Kidney capillary endothelial cell (primary cell): ENCODE measurements around the gene PLIN4.

ENCODE experiments used
- DNase-seq: peaks from one replicate; pipeline ENCODE4 v3.0.0-alpha.2; 2018; ENCODE audit warnings: low spot score

The PLIN4 gene

DNA sequence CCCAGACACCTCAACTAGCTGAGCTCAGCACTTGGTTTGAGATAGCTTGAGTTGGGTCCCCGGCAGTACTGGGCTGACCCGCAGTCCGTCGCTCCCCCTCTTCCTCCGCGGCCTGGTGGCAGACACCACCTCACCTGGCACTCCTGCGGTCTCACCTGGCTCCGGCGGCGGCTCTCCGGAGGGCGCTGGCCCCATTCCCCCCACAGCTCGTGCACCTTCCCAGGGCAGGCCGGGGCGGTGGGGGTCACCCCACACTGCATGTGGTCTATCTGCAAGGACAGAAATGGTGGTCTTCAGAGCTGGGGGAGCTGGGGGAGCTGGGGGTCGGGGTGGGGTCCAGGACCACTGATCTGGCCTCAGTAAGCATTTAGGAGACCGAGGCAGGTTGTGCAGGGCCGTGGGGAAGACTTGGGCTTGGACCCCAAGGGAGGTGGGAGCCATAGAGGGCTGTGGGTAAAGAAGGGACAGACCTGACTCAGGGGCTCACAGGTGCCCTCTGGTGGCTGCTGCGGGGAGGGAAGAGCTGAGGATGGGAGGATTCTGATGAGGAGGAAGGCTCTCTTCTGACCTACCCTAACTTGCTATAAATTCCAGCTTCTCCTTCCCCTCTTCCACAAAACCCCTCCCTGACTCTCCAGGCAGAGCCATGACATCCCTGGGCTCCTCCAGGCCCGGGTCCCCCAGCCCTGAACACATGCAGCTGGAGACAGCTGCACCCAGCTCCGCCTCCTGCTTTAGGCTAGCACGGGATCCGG lies 6.7 kb upstream of the PLIN4 start:
- peak; percentile 52 for DNase-seq

DNA sequence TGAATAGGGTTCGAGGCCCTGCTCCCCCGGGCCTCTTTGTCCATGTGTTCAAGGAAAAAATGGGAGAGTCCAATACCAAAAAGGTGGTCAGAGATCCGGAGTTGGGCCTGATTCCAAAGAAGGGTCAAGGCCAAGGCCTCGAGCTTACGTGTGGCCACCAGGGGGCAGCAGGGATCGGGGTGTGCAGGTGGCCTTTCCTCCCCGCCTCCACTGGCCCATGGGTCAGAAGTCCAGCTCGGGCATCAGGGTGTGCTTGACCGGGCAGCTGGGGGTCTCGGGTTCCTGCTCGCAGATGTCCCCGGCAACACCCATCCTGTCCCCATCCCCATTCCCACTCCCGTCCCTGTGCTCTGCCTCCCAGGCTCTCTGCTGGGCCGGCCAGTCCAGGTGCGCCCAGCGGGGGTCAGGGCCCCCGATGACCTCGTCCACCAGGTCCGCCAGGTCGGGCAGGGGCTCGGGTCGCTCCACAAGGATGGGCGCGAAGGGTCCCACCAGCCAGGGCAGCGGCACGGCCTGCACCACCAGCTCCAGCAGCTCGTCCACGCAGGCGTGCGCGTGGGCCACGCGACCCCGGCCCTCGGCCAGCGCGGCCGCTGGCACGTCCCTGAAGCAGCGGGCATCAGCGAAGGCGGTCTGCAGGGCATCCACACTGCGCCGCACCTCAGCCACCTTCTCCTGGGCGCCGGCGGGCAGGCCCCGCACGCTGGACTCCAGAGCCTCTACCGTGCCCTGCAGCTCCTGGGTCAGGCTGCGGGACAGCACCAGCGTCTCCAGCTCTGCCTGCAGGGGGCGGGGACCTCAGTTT lies 5.2 kb upstream of the PLIN4 start:
- no peak for DNase-seq

DNA sequence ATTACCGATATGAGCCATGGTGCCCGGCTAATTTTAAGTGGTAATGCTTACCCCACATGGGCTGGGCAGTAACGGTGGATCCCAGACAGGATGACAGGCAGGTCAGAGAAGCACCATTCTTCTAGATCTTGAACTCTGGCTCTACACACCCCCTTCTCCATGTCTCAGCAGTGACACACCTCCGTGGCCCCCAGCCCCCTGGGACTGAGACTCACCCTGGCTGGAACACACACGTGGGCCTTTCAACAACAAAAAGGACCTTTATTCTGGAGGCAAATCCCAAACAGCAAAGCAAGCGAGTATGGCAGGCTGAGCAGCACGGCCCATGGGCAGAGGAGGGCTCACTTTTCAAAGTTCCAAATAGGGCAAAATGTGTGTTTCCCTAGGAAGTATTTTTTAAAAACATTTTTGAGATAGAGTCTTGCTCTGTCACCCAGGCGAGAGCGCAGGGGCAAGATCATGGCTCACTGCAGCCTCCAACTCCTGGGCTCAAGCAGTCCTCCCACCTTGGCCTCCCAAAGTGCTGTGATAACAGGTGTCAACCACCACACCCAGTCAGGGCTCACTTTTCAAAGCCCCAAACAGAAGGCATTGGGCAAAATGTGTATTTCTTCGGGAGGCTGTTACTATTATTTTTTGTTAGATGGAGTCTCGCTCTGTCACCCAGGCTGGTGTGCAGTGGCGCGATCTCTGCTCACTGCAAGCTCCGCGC lies 4.2 kb upstream of the PLIN4 start:
- DNase-seq: no peak

DNA sequence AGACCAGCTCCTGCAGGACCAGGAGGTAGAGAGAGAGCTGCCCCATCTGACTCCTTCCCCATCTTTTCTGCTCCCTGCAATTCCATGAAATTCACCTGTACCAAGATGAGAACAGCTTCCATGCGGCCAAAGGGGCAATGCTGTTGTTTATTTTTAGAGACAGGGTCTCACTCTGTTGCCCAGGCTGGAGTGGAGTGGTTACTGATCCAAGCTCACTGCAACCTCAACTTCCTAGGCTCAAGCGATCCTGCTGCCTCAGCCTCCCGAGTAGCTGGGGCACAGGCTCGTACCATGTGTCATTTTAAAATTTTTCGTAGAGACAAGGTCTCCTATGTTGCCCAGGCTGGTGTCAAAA lies 3.6 kb upstream of the PLIN4 start:
- DNase-seq: no peak

DNA sequence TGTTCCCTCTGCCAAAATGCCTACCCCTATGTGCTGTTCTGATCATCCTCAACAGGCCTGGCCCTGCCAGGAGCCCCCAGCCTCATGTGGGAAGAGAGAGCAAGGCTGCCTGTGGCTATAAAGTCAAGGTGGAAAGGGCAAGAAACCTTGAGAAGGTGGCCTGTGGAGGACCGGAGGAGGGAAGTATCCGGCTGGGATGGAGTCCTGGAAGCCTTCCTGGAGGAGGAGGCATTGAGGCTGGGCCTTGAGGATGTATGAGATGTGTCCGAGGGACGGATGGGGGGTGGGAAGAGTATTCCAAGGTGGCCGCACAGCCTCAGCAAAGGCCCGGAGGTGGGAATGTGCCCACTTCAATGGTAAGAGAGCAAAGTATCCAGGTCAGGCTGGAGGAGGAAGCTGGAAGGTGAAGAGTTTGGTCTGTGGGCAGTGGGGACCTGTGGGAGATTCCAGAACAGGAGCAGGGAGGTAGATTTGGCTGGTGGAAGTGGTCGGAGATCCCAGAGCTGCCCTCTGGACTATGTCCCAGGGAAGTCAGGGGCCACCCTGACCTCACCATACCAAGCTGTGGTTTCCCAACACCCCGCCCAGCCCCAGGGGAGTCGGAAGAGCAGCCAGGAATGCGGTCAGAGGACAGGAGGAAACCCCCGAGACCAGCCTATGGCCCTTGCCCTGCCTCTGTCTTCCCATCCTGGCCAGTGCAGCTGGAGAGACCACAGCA lies 3.0 kb upstream of the PLIN4 start:
- no peak for DNase-seq

DNA sequence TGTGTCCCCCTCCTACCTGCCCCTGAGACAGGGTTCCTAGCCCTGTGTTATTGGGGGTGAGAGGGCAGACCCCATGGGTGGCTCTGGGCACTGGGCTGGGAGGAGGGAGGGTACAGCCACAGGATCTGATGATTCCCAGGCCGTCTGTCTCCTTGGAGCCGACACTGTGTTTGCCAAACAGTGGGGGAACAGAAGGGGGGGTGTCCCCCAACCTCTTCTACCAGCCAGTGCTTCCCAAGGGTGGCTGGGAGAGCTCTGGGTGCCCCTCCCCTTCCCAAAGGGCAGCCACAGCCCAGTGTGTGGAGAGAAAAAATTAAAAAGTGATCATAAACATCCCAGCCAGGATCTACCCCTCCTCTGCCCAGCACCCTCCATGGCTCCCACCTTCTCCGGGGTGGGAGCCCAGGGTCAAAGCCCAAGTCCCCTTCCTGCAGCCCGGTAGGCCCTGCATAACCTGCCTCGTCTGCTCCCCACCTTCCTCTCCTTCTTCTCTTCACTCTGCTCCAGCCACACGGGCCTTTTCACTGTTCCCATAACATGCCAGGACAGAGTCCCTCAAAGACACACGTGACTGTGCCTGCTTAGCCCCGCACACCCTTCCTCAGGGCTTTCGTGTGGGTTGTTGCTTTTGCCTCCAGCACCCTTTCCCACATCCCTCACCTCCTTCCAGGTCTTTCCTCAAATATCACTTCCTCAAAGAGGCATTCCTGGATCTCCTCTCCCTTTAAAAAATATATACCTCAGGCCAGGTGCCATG lies 1.4 kb upstream of the PLIN4 start:
- DNase-seq: no peak

DNA sequence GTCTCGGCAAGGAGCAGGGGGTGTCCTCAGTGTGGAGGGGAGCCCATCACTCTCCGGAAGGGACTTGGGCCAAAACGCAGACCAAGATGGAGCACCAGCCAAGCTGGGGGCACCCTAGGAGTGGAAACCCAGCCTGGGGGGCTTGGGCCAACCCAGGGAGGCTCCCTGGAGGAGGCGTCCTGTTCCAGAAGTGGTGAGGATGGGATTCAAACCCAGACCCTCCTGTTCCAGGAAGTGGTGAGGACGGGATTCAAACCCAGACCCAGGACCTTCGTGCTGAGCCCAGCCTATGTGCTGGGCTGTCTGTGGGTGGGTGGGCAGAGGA lies 848 bp upstream of the PLIN4 start:
- no peak for DNase-seq

DNA sequence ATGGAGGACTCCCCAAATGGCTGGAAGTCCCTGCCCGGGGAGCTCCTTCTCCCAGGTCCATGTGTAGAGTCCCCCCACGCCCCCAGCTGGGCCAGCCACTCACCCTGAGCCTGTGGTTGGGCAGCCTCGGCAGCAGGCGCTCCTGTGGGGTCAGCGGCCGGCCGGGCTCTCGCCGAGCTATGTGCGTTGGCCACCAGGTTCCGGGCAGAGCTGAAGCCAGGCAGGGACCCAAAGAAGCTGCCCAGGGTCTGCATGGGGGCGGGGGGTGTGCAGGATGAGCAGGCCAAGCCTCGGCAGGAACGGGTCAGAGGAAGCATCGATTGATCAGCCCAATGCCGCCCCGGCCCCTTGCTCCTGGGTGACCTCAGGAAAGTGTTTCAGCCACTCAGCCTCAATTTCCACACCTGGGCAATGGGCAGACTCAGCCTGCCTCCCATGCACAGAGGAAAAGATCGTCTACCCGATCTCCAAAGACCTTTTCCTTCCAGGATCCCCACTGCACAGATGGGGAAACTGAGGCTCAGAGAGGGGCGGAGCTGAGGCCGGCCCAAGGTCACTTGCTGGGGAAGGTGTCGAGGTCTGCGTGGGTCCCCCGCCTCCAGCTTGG lies 732 bp downstream of the PLIN4 start:
- DNase-seq: no peak

DNA sequence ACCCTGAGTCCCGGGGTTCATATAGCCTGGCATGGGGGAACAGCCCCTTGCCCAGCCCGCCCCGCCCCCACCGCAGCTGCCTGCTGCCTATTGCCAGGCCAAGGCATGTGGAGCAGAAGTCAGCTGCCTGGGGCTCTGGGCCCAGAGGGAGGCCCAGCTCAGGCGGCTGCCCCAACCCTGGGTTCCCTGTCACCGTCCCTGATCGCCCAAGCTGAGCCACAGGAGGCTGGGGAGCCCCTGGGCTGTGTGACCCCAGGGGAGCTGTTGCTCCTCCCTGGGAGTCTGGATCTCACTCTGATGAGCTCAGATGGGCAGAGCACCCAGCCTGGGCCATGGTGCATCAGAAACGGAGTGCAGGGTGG lies 1.4 kb downstream of the PLIN4 start:
- DNase-seq: no peak

DNA sequence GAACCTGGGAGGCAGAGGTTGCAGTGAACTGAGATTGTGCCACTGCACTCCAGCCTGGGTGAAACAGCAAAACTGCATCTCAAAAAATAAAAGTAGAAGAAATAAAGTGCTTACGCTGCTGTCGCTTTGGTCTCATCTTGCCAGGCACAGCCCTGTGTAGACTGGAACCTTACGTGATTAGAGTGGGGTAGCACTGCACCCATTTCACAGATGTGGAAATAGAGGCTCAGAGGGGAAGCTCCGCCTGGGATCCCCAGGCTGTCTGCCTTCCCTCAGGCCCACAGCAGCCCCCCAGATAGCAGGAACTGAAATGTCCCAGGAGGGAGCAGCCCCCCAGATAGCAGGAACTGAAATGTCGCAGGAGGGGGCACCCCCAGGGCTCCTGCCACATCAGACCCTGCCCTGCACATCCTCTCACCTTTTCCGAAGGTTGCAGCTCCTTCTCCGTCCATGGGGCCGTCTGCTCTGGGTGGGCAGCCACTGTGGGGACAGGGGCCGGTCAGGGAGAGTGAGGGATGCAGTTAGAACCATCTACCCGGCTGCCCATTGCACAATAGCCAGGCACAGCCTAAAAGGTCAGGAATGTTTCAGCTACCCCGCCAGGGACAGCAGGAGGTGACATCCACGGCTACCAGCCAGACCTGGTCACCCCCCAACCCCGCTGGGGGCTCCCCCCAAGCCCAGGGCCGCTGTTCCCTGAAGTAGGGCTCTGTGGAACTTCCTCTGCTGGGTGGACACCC lies 1.9 kb downstream of the PLIN4 start:
- DNase-seq: no peak

DNA sequence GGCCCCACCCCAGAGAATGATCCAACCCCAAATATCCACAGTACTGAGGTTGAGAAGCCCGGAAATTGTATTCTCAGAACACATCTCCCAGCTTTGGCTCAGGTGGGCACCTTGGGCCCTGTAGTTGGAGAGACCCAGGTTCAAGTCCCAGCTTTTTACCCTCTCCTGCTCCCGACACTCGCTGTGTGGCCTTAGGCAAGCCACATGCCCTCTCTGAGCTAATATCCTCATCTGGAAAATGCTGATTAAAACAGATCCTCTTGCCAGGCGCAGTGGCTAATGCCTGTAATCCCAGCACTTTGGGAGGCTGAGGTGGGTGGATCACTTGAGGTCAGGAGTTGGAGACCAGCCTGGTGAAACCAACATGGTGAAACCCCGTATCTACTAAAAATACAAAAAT lies 2.6 kb downstream of the PLIN4 start:
- no peak for DNase-seq

DNA sequence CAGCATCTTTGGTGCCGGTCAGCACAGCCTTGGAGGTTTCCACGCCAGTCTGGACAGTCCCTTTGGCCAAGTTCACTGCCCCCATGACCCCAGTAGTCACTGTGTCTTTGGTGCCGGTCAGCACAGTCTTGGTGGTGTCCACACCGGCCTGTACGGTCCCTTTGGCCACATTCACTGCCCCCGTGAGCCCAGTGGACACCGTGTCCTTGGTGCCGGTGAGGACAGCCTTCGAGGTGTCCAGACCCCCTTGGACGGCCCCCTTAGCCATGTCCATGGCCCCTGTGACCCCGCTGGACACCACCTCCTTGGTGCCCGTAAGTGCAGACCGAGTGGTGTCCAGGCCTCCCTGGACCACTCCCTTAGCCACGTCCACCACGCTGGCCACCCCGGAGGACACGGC lies 5.0 kb downstream of the PLIN4 start:
- DNase-seq: no peak

DNA sequence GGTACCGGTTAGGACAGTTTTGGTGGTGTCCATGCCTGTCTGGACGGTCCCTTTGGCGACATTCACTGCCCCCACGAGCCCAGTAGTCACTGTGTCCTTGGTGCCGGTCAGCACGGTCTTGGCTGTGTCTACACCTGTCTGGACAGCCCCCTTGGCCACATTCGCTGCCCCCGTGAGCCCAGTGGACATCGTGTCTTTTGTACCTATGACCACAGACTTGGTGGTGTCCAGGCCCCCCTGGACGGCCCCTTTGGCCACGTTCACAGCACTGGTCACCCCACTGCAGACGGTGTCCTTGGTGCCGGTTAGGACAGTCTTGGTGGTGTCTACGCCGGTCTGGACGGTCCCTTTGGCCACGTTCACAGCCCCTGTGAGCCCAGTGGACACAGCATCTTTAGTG lies 6.2 kb downstream of the PLIN4 start:
- no peak for DNase-seq

DNA sequence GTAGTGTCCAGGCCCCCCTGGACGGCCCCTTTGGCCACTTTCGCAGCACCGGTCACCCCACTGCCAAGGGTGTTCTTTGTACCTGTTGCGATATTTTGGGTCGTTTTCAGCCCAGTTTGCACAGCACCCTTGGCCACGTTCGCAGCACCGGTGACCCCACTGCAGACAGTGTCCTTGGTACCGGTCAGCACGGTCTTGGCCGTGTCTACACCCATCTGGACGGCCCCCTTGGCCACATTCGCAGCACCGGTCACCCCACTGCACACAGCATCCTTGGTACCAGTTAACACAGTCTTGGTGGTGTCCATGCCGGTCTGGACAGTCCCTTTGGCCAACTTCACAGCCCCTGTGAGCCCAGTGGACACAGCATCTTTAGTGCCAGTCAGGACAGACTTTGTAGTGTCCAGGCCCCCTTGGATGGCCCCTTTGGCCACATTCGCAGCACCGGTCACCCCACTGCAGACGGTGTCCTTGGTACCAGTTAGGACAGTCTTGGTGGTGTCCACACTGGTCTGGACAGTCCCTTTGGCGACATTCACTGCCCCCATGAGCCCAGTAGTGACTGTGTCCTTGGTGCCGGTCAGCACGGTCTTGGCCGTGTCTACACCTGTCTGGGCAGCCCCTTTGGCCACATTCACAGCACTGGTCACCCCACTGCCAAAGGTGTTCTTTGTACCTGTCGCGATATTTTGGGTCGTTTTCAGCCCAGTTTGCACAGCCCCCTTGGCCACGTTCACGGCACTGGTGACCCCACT lies 6.8 kb downstream of the PLIN4 start:
- no peak for DNase-seq

DNA sequence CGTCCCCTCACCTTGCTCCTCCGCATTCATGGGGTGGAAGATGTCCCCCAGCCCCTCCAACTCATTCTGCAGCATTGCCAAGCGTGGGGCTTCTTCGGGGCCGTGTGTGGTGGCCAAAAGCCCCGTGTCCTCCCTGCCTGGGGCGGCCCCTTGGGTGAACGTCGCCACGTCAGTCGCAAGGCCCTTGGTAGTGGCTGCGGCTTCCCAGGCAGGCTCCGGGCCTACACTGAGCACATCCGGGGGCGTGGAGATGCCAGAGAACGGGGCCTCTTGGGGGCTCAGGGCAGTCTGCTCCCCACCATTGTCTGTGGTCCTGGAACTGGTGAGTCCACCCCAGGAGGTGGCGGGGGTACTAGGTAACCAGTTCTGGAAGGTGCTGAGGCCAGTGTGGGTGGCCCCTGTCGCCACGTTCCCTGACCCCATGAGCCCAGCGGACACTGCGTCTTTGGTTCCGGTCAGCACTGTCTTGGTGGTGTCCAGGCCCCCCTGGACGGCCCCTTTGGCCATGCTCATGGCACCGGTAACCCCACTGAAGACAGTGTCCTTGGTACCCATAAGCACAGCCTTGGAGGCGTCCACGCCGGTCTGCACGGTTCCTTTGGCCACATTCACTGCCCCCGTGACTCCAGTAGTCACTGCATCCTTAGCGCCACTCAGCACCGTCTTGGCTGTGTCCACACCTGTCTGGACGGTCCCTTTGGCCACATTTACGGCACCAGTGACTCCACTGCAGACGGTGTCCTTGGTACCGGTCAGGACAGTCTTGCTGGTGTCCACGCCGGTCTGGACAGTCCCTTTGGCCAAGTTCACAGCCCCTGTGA lies 7.6 kb downstream of the PLIN4 start:
- DNase-seq: no peak

DNA sequence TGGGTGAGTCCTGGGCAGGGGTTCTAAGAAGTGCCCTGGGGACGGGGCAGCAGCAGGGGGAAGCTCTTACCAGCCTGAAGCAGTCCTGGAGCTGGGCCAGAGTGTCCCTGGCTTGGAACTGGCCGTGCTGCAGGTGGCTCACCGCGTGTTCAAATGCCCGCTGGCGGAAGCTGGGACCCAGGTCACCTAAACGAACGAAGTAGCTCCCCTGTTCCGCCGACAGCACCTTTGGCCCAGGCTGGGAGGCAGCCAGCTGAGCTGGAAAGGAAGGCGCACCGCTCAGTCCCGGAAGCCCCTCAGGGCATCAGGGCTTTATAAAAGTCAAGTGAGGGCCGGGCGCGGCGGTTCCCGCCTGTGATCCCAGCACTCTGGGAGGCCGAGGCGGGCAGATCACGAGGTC lies 9.6 kb downstream of the PLIN4 start:
- no peak for DNase-seq

DNA sequence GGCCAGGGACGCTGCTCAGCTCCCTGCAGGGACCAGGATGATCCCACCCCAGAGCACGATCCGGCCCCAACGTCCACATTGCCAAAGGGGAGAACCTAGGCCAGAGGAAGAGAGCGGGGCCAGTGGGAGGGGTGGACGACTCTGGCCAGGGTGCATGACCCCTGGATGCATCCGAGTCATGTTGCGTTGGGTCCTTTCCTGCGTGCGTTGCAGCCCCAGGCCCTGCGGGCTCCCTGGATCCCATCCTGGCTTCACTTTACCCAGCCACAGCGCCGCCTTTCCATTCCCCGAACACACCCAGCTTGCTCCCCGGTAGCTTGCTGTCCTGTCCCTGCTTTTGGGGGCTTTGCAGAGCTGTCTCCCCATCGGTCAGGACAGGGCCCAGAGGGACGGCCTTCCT lies 10.5 kb downstream of the PLIN4 start:
- no peak for DNase-seq

DNA sequence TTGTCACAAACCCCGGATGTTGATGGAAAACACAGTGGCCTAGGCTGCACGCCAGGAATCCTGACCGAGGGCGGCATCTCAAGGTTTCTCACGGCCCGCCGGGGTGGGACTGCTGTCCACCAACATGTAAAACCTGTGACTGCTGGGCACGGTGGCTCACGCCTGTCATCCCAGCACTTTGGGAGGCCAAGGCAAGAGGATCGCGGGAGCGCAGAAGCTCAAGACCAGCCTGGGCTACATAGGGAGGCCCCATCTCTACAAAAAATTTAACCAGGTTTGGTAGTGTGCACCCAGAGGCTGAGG lies 11.2 kb downstream of the PLIN4 start:
- DNase-seq: no peak

DNA sequence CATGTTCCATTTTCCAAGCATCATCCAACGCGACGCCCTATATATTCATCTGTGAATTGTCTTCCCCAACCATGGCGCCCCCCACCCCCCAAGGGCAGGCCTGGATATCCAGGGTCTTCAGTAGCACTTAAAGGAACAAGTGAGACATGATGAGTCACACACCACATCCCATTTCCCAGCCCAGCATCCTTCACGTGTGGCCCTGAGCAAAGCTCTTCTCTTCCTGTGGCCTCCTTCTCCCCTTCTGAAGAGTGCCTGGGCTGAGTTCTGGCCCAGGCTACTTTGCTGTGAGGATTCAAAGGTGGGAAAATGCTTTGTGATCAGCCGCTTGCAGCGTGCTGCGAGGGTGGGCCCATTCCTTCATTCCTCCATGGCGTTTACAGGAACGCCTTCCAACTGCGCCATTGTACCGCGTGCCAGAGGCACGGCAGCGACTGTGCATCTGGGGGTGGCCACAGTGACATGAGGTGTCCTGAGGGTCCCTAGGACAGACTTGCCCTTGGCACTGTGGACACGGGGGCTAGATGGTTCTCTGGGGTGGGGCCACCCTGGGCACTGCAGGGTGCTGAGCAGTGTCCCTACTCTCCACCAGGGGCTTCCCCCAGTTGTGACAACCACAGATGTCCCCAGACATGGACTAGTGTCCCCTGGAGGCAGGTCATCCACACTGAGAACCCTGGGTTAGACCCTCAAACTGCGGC lies 11.7 kb downstream of the PLIN4 start:
- peak; percentile 74 for DNase-seq
